SK-N-SH (cell line): ENCODE measurements around the gene TEX52. TPM values are rescaled to one million over a fixed set of nuclear protein-coding genes. Genes with fewer than 3 reads are reported as not detected.

Experiments used
- CTCF ChIA-PET: fragments of 300-600, 350-600 bp; formaldehyde crosslinking; extraction: SDS; loops from one replicate; lab custom pipeline; 2021; lab: Yijun Ruan, JAX
- POLR2A ChIA-PET: fragments of 350-600 bp; sonication (Branson Sonifier 250); formaldehyde crosslinking; extraction: SDS; loops from one replicate; lab custom pipeline; 2020; ENCODE audit warnings: antibody characterized with exemption, inconsistent platforms; lab: Yijun Ruan, JAX
- DNase-seq: peaks from one replicate; pipeline ENCODE4 v3.0.0; 2012
- H2AFZ ChIP-seq: fragments of 200-600 bp; sonication (generic); 2 replicates; pipeline ENCODE4 v1.8.1; 2016; ENCODE audit warnings: antibody characterized with exemption, mild to moderate bottlenecking, low read depth
- H3F3A ChIP-seq: fragments of 200-600 bp; sonication (generic); replicated peaks from 2 replicates; pipeline ENCODE3; 2016; ENCODE audit warnings: antibody characterized with exemption, mild to moderate bottlenecking; ENCODE audit not compliant: insufficient read depth
- H3K27ac ChIP-seq, 2 experiments: fragments of 200-500 bp in 1 of 2; fragments of 200-600 bp in 1 of 2; sonication (Bioruptor generic) in 1 of 2; sonication (generic), shearing (Covaris generic) in 1 of 2; 2 replicates each; pipeline versions ENCODE4 v1.5.1 to v1.6.1; 2014 to 2016; ENCODE audit warnings: low read depth in 2 of 2, inconsistent platforms in 1 of 2, low read length in 1 of 2, mild to moderate bottlenecking in 1 of 2, mixed read lengths in 1 of 2
- H3K27me3 ChIP-seq: fragments of 200-600 bp; sonication (generic), shearing (Covaris generic); 2 replicates; pipeline ENCODE4 v1.6.1; 2016; ENCODE audit warnings: mixed run types; ENCODE audit not compliant: insufficient read depth
- H3K36me3 ChIP-seq, 2 experiments: fragments of 200-500 bp in 1 of 2; fragments of 200-600 bp in 1 of 2; sonication (Bioruptor generic) in 1 of 2; sonication (generic) in 1 of 2; replicated peaks in 1 of 2; 2 replicates each; pipeline versions ENCODE3 to v1.5.1; 2014 to 2016; ENCODE audit warnings: low read length in 1 of 2, mild to moderate bottlenecking in 1 of 2; ENCODE audit not compliant: insufficient read depth in 2 of 2, control insufficient read depth in 1 of 2
- H3K4me1 ChIP-seq, 2 experiments: fragments of 200-500 bp in 1 of 2; fragments of 200-600 bp in 1 of 2; sonication (Bioruptor generic) in 1 of 2; sonication (generic), shearing (Covaris generic) in 1 of 2; 2 replicates each; pipeline versions ENCODE4 v1.5.1 to v1.6.1; 2014 to 2016; ENCODE audit warnings: low read depth in 1 of 2, low read length in 1 of 2, mixed run types in 1 of 2; ENCODE audit not compliant: insufficient read depth in 2 of 2, control insufficient read depth in 1 of 2
- H3K4me2 ChIP-seq: fragments of 200-600 bp; sonication (generic), shearing (Covaris generic); 2 replicates; pipeline ENCODE4 v1.6.1; 2017; ENCODE audit warnings: mixed run types
- H3K4me3 ChIP-seq, 2 experiments: fragments of 200-500 bp in 1 of 2; fragments of 200-600 bp in 1 of 2; sonication (Bioruptor generic) in 1 of 2; sonication (generic), shearing (Covaris generic) in 1 of 2; 2 replicates each; pipeline versions ENCODE4 v1.5.1 to v1.8.1; 2014 to 2016; ENCODE audit warnings: low read depth in 2 of 2, inconsistent platforms in 1 of 2, low read length in 1 of 2, mild to moderate bottlenecking in 1 of 2, mixed read lengths in 1 of 2, moderate library complexity in 1 of 2
- H3K79me2 ChIP-seq: fragments of 200-600 bp; sonication (generic); 2 replicates; pipeline ENCODE4 v1.8.1; 2017; ENCODE audit warnings: mild to moderate bottlenecking; ENCODE audit not compliant: insufficient read depth
- H3K9ac ChIP-seq: fragments of 200-600 bp; sonication (generic); 2 replicates; pipeline ENCODE4 v1.6.1; 2017; ENCODE audit warnings: mixed run types
- H3K9me2 ChIP-seq: fragments of 200-600 bp; sonication (generic); 2 replicates; pipeline ENCODE4 v1.6.1; 2017; ENCODE audit warnings: mixed run types
- H3K9me3 ChIP-seq: fragments of 200-600 bp; sonication (generic); 2 replicates; pipeline ENCODE4 v1.6.1; 2017; ENCODE audit warnings: mixed run types, mild to moderate bottlenecking, moderate library complexity
- H4K20me1 ChIP-seq: fragments of 200-600 bp; sonication (generic); 2 replicates; pipeline ENCODE4 v1.6.1; 2017; ENCODE audit warnings: mild to moderate bottlenecking, mixed run types; ENCODE audit not compliant: insufficient read depth
- CHD2 ChIP-seq: fragments of 150-350 bp; IDR thresholded peaks from 2 replicates; pipeline ENCODE4 v1.6.1; 2018; ENCODE audit warnings: low read length; ENCODE audit not compliant: partially characterized antibody
- CTCF ChIP-seq: fragments of 200-600 bp; sonication (generic); IDR thresholded peaks from 2 replicates; pipeline ENCODE4 v1.6.1; 2017; ENCODE audit warnings: antibody characterized with exemption, mild to moderate bottlenecking, moderate library complexity
- FOSL2 ChIP-seq: IDR thresholded peaks from 2 replicates; pipeline ENCODE4 v1.4.0; 2012; ENCODE audit warnings: low read depth, mild to moderate bottlenecking, moderate library complexity, borderline replicate concordance
- FOXJ3 ChIP-seq: sonication (generic); formaldehyde crosslinking; IDR thresholded peaks from 2 replicates; pipeline ENCODE4 v1.5.1; 2020; ENCODE audit warnings: mild to moderate bottlenecking, missing genetic modification reagents
- FOXM1 ChIP-seq: IDR thresholded peaks from 2 replicates; pipeline ENCODE4 v1.4.0; 2012; ENCODE audit warnings: low read depth, mild to moderate bottlenecking
- GABPA ChIP-seq: IDR thresholded peaks from 2 replicates; pipeline ENCODE4 v1.4.0; 2012; ENCODE audit warnings: low read depth, mild to moderate bottlenecking
- GATA2 ChIP-seq: sonication (generic); formaldehyde crosslinking; IDR thresholded peaks from 2 replicates; pipeline ENCODE4 v1.5.0; 2020; ENCODE audit warnings: mild to moderate bottlenecking, missing genetic modification reagents
- MEF2A ChIP-seq: IDR thresholded peaks from 2 replicates; pipeline ENCODE4 v1.4.0; 2012; ENCODE audit warnings: low read depth, borderline replicate concordance
- MXI1 ChIP-seq: IDR thresholded peaks from 2 replicates; pipeline ENCODE4 v1.6.1; 2012; ENCODE audit warnings: mild to moderate bottlenecking, low read depth, low read length, improper control_type of control experiment
- NFIC ChIP-seq: IDR thresholded peaks from 2 replicates; pipeline ENCODE4 v1.4.0; 2012; ENCODE audit warnings: borderline replicate concordance
- NRF1 ChIP-seq: IDR thresholded peaks from 2 replicates; pipeline ENCODE4 v1.6.1; 2012; ENCODE audit warnings: low read depth, mild to moderate bottlenecking, low read length
- RAD21 ChIP-seq: IDR thresholded peaks from 2 replicates; pipeline ENCODE4 v1.6.1; 2012; ENCODE audit warnings: mild to moderate bottlenecking, low read length
- RFX5 ChIP-seq: IDR thresholded peaks from 2 replicates; pipeline ENCODE4 v1.6.1; 2012; ENCODE audit warnings: mild to moderate bottlenecking, improper control_type of control experiment, low read length
- TCF12 ChIP-seq: IDR thresholded peaks from 2 replicates; pipeline ENCODE4 v1.4.0; 2012
- TEAD4 ChIP-seq: IDR thresholded peaks from 2 replicates; pipeline ENCODE4 v1.4.0; 2012; ENCODE audit warnings: mild to moderate bottlenecking, borderline replicate concordance; ENCODE audit not compliant: insufficient read depth
- USF1 ChIP-seq: IDR thresholded peaks from 2 replicates; pipeline ENCODE4 v1.4.0; 2012; ENCODE audit warnings: low read depth, borderline replicate concordance
- YY1 ChIP-seq: IDR thresholded peaks from 2 replicates; pipeline ENCODE4 v1.4.0; 2012; ENCODE audit warnings: low read depth, mild to moderate bottlenecking
- WGBS: methylation state at CpG from one replicate; pipeline ENCODE4 v1.1.6; 2017; ENCODE audit warnings: low lambda C conversion rate; 5-methylcytosine and 5-hydroxymethylcytosine counted together
- polyA plus RNA-seq, 3 experiments: library from polyadenylated mRNA; depleted of rRNA; stranded (reverse); fragments of >200 nt; gene quantifications; 2 replicates each; pipeline ENCODE4 v1.2.3, GENCODE V29; 2012

Gene TEX52
- polyA plus RNA-seq, 1 of the 3 experiments (the other 2 are of a cell fraction), result not detected

DNA sequence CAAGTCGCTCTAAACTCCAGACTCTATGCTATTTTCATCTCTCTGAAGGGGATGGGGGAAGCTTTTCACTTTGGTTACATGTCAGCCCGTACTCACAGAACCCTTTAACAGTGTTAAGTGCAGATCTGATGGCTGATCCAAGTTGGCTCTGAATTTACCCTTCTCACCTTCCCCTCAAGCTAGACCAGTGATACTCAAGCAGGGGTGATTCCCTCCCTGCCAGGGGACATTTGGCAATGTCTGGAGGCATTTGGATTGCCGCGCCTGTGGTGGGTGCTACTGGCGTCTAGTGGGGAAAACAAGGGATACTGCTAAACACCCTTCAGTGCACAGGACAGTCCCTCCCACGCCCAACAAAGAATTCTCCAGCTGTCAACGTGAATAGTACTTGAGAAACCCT lies 6.0 kb upstream of the TEX52 start:
- Histone ChIP-seq H3K9me3 (no peaks in the 10 kb centered on the region), H3K27ac (no peak overlapping the region), H3K9ac (no peak overlapping the region), H2AFZ (no peak overlapping the region), H3K4me2 (no peak overlapping the region), H3K27me3 (no peaks in the 10 kb centered on the region), H4K20me1 (no peaks in the 10 kb centered on the region), H3K4me1 (no peaks in the 10 kb centered on the region), H3K9me2 (no peaks in the 10 kb centered on the region), H3K4me3 (no peak overlapping the region), H3K36me3 (peaks cover 19 to 27% of the 10 kb centered on the region in 2 experiments), H3F3A (peaks cover 12% of the 10 kb centered on the region), H3K79me2 (no peaks in the 10 kb centered on the region; the same call in 1 of the 2 replicates)
- TF ChIP-seq GABPA (no peak), YY1 (no peak), USF1 (no peak), FOXJ3 (CRISPR knock-in tag) (no peak), FOSL2 (no peak), FOXM1 (no peak), MXI1 (no peak), MEF2A (no peak), NRF1 (no peak)
- 94% methylated on average over 7 of the region's 7 CpGs for WGBS
- POLR2A ChIA-PET, result no interaction called here
- DNase-seq, result no peak
- CTCF ChIA-PET, result interaction anchor here (1.0 to 2.8 kb wide), 2 partner anchors 9 to 29 kb away, joined by 3 to 15 read pairs; no protein-coding TSS in a partner anchor

GRCh38 chr12:2860170-2860569 lies 3.3 kb upstream of the TEX52 start:
- Histone ChIP-seq H3K9me2 (no peaks in the 10 kb centered on the region), H3K27ac (no peak overlapping the region), H3K4me2 (no peak overlapping the region), H4K20me1 (no peaks in the 10 kb centered on the region), H3F3A (peaks cover 9% of the 10 kb centered on the region), H3K4me1 (no peaks in the 10 kb centered on the region), H3K27me3 (no peaks in the 10 kb centered on the region), H3K79me2 (no peaks in the 10 kb centered on the region; the same call in 1 of the 2 replicates), H2AFZ (no peak overlapping the region), H3K9ac (no peak overlapping the region), H3K4me3 (no peak overlapping the region), H3K36me3 (peaks cover 6 to 23% of the 10 kb centered on the region in 2 experiments), H3K9me3 (no peaks in the 10 kb centered on the region)
- TF ChIP-seq FOSL2 (no peak), RAD21 (no peak), RFX5 (no peak), NFIC (no peak), GATA2 (no peak), CHD2 (no peak), CTCF (no peak), TEAD4 (no peak), MEF2A (no peak), TCF12 (no peak)
- POLR2A ChIA-PET, result no interaction called here
- no peak for DNase-seq
- CTCF ChIA-PET, result interaction anchor here (0.8 kb wide), 1 partner anchor 174 kb away, joined by 3 read pairs; no protein-coding TSS in a partner anchor
